Liver (tissue), 3 donors: Measurements from ENCODE around the gene PTPA.

Source experiments
- FOXA1 ChIP-seq: IDR thresholded peaks from 2 replicates; pipeline ENCODE4 v1.6.1; 2016; ENCODE audit warnings: antibody characterized with exemption
- HNF4A ChIP-seq, 2 donors: conservative IDR thresholded peaks; 2 replicates each; pipeline ENCODE4 v1.6.1; 2016; ENCODE audit warnings: antibody characterized with exemption in 2 of 2, mild to moderate bottlenecking in 2 of 2
- MAX ChIP-seq: IDR thresholded peaks from 2 replicates; pipeline ENCODE4 v1.6.1; 2016; ENCODE audit warnings: antibody characterized with exemption
- REST ChIP-seq: IDR thresholded peaks from 2 replicates; pipeline ENCODE4 v1.6.1; 2016; ENCODE audit warnings: antibody characterized with exemption, mild to moderate bottlenecking
- RXRA ChIP-seq, 2 donors: IDR thresholded peaks; 2 replicates each; pipeline ENCODE4 v1.6.1; 2017 to 2018; ENCODE audit warnings: antibody characterized with exemption in 2 of 2, mild to moderate bottlenecking in 1 of 2
- SP1 ChIP-seq: IDR thresholded peaks from 2 replicates; pipeline ENCODE4 v1.6.1; 2018; ENCODE audit warnings: antibody characterized with exemption, mild to moderate bottlenecking
- TAF1 ChIP-seq: conservative IDR thresholded peaks from 2 replicates; pipeline ENCODE4 v1.6.1; 2016; ENCODE audit warnings: antibody characterized with exemption, mild to moderate bottlenecking
- ZBTB33 ChIP-seq: IDR thresholded peaks from 2 replicates; pipeline ENCODE4 v1.6.1; 2016; ENCODE audit warnings: antibody characterized with exemption
- TF ChIP-seq, protein P1 (sequence below): fragments of 150-350 bp; IDR thresholded peaks from 2 replicates; pipeline ENCODE4 v1.5.1; 2017; ENCODE audit warnings: improper control_type of control experiment, low read depth, low read length; ENCODE audit not compliant: missing input control
- TF ChIP-seq, protein P2 (sequence below): IDR thresholded peaks from 2 replicates; pipeline ENCODE4 v1.6.1; 2016; ENCODE audit warnings: antibody characterized with exemption
- donor health status: healthy.
- donor health status: healthy.

- no peak for TF ChIP-seq ZBTB33
- TF ChIP-seq, protein P1, sequence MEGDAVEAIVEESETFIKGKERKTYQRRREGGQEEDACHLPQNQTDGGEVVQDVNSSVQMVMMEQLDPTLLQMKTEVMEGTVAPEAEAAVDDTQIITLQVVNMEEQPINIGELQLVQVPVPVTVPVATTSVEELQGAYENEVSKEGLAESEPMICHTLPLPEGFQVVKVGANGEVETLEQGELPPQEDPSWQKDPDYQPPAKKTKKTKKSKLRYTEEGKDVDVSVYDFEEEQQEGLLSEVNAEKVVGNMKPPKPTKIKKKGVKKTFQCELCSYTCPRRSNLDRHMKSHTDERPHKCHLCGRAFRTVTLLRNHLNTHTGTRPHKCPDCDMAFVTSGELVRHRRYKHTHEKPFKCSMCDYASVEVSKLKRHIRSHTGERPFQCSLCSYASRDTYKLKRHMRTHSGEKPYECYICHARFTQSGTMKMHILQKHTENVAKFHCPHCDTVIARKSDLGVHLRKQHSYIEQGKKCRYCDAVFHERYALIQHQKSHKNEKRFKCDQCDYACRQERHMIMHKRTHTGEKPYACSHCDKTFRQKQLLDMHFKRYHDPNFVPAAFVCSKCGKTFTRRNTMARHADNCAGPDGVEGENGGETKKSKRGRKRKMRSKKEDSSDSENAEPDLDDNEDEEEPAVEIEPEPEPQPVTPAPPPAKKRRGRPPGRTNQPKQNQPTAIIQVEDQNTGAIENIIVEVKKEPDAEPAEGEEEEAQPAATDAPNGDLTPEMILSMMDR = no peak
- TF ChIP-seq REST = no peak
- TF ChIP-seq RXRA (IDR thresholded peaks at IDR 0.05) = no peak
- TF ChIP-seq MAX = no peak
- no peak for TF ChIP-seq HNF4A (conservative IDR thresholded peaks at IDR 0.05)
- TF ChIP-seq SP1 = no peak
- TF ChIP-seq, protein P2, sequence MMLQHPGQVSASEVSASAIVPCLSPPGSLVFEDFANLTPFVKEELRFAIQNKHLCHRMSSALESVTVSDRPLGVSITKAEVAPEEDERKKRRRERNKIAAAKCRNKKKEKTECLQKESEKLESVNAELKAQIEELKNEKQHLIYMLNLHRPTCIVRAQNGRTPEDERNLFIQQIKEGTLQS = no peak
- no peak for TF ChIP-seq TAF1
- no peak for TF ChIP-seq FOXA1
Observed at GRCh38 chr9:129102791-129103594, 8.2 kb upstream of the PTPA start.
